ENCODE results near the gene SSTR5.

SSTR5 gene

GRCh38 chr16:1127101-1127500, 54.6 kb downstream of the SSTR5 start:
- DNase-seq, result no peak

- no peak for DNase-seq
Measured at GRCh38 chr16:1127971-1128715, 55.6 kb downstream of the SSTR5 start.

- DNase-seq, result no peak
Measured at GRCh38 chr16:1129106-1129960, 56.8 kb downstream of the SSTR5 start.

GRCh38 chr16:1130382-1130781, 57.8 kb downstream of the SSTR5 start:
- DNase-seq, result no peak

All from activated CD4-positive, alpha-beta T cell treated with anti-CD3 and anti-CD28 coated beads, Interleukin-2, amount 50 U/mL, for 16 hours (primary cell).